HepG2 (cell line): ENCODE measurements around the gene SLC16A3. TPM values are rescaled to one million over a fixed set of nuclear protein-coding genes. Genes with fewer than 3 reads are reported as not detected.

Experiments
- BORCS8-MEF2B ChIP-seq: sonication (generic); formaldehyde crosslinking; IDR thresholded peaks from 2 replicates; pipeline ENCODE4 v1.8.0; 2022; ENCODE audit warnings: mild to moderate bottlenecking, missing genetic modification reagents
- CBX2 ChIP-seq, 2 experiments: fragments of 200-600 bp in 1 of 2; sonication (generic); formaldehyde crosslinking in 1 of 2; IDR thresholded peaks; 2 replicates each; pipeline versions ENCODE4 v1.7.0 to v1.8.1; 2018 to 2022; ENCODE audit warnings: low read depth in 2 of 2, low read length in 1 of 2, mild to moderate bottlenecking in 1 of 2, missing genetic modification reagents in 1 of 2
- GTF2F1 ChIP-seq: fragments of 150-350 bp; IDR thresholded peaks from 2 replicates; pipeline ENCODE4 v1.6.1; 2014; ENCODE audit warnings: low read length
- HDAC6 ChIP-seq: fragments of 200-600 bp; sonication (generic); IDR thresholded peaks from 2 replicates; pipeline ENCODE4 v1.7.0; 2017; ENCODE audit warnings: mild to moderate bottlenecking, antibody characterized with exemption, low read length, low read depth
- NCOR1 ChIP-seq: fragments of 200-600 bp; sonication (generic); IDR thresholded peaks from 2 replicates; pipeline ENCODE4 v1.7.0; 2017; ENCODE audit warnings: antibody characterized with exemption, low read length, borderline replicate concordance
- SOX13 ChIP-seq, 3 experiments: fragments of 450-650 bp in 1 of 3; sonication (generic) in 1 of 3; formaldehyde crosslinking in 1 of 3; IDR thresholded peaks in 2 of 3; conservative IDR thresholded peaks in 1 of 3; 2 replicates each; pipeline versions ENCODE4 v1.5.0 to v1.6.1; 2016 to 2020; ENCODE audit warnings: antibody characterized with exemption in 1 of 3, mild to moderate bottlenecking in 1 of 3, missing compliant biosample characterization in 1 of 3, missing genetic modification reagents in 1 of 3, moderate library complexity in 1 of 3
- XBP1 ChIP-seq: sonication (generic); formaldehyde crosslinking; IDR thresholded peaks from 2 replicates; pipeline ENCODE4 v1.5.0; 2020; ENCODE audit warnings: missing genetic modification reagents
- ZMYM4 ChIP-seq: sonication (generic); formaldehyde crosslinking; IDR thresholded peaks from 2 replicates; pipeline ENCODE4 v1.8.1; 2023; ENCODE audit warnings: mild to moderate bottlenecking, missing genetic modification reagents
- ZNF12 ChIP-seq: sonication (generic); formaldehyde crosslinking; IDR thresholded peaks from 2 replicates; pipeline ENCODE4 v1.5.0; 2020; ENCODE audit warnings: missing genetic modification reagents
- ZNF224 ChIP-seq: sonication (generic); formaldehyde crosslinking; IDR thresholded peaks from 2 replicates; pipeline ENCODE4 v1.5.0; 2020; ENCODE audit warnings: mild to moderate bottlenecking, missing genetic modification reagents
- ZNF431 ChIP-seq: sonication (generic); formaldehyde crosslinking; IDR thresholded peaks from 2 replicates; pipeline ENCODE4 v1.9.0; 2022; ENCODE audit warnings: missing genetic modification reagents, low read depth, mild to moderate bottlenecking, borderline replicate concordance
- ZNF841 ChIP-seq: sonication (generic); formaldehyde crosslinking; IDR thresholded peaks from 2 replicates; pipeline ENCODE4 v1.8.1; 2023; ENCODE audit warnings: missing genetic modification reagents, borderline replicate concordance
- ZNF850 ChIP-seq: sonication (generic); formaldehyde crosslinking; conservative IDR thresholded peaks from 2 replicates; pipeline ENCODE4 v1.9.0; 2021; ENCODE audit warnings: mild to moderate bottlenecking, missing genetic modification reagents
- ZSCAN31 ChIP-seq: sonication (generic); formaldehyde crosslinking; IDR thresholded peaks from 2 replicates; pipeline ENCODE4 v1.5.0; 2020; ENCODE audit warnings: low read depth, mild to moderate bottlenecking, missing genetic modification reagents
- polyA plus RNA-seq, 8 experiments: library from polyadenylated mRNA; depleted of rRNA in 3 of 8; stranded (reverse) in 7 of 8; unstranded in 1 of 8; fragments of >200 nt; fragmentation: Illumina TruSeq in 4 of 8; extraction: Trizol in 4 of 8; gene quantifications; 2 replicates each; pipeline versions ENCODE4 v1.2.1 to v1.2.3, GENCODE V29; 2011 to 2016; ENCODE audit warnings: low read depth in 4 of 8, missing spikeins in 1 of 8, mixed read lengths in 1 of 8; ENCODE audit not compliant: insufficient read depth in 1 of 8
- total RNA-seq, 5 experiments: library from RNA; depleted of rRNA; stranded (reverse); fragments of >200 nt; fragmentation: Illumina TruSeq; extraction: Trizol; gene quantifications; 2 replicates each; pipeline ENCODE4 v1.2.3, GENCODE V29; 2016; ENCODE audit warnings: low read depth in 1 of 5
- TF ChIP-seq, protein P1 (sequence below): sonication (generic); formaldehyde crosslinking; IDR thresholded peaks from 2 replicates; pipeline ENCODE4 v1.4.0; 2020; ENCODE audit warnings: missing genetic modification reagents
- TF ChIP-seq, protein P2 (sequence below): sonication (generic); formaldehyde crosslinking; IDR thresholded peaks from 2 replicates; pipeline ENCODE4 v1.4.0; 2020; ENCODE audit warnings: missing genetic modification reagents, mild to moderate bottlenecking, borderline replicate concordance
- TF ChIP-seq, protein P3 (sequence below): sonication (generic); formaldehyde crosslinking; IDR thresholded peaks from 2 replicates; pipeline ENCODE4 v1.8.0; 2022; ENCODE audit warnings: missing genetic modification reagents, mild to moderate bottlenecking, moderate library complexity, borderline replicate concordance

SLC16A3 gene
- total and polyA plus RNA-seq, 2 of the 13 experiments (the other 11 are each of a cell fraction or from before 2014, with no cell fraction given), result 242 to 349 TPM

DNA sequence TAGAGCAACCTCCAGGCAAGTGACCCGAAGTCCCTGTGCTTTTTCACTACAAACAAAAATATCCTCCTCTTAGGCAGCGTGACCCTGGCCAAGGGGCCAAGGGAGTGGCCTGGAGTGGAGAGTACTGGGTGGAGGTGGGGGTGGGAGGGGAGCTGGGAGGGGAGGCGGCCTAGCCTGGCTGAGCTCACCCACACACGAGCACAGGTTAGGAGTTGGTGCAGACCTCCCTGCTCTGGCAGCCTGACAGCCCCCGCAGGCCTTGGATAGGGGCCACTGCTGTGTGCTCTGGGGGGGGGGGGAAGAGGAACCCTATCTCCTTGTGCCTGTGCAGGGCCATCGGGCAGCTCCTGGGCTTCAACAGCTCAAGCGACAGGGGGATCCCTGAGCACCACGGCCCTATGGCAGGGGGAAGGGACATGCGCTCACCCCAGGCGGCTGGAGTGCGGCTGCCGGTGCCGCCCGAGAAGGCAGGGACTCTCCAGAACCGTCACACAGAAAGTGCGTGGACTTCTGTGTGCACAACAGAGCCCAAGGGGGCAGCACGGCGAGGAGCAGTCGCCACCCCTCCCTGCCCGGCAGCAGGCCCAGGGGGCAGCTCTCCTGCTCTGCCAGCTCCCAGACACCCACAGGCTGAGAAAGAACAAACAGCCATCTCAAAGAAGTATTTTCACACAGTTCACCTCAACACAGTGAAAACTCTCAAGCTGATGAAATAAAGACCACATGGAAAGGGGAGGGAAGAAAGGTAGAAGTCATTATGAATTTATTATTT lies 13.3 kb downstream of the SLC16A3 start (continued):
- TF ChIP-seq, protein P1, sequence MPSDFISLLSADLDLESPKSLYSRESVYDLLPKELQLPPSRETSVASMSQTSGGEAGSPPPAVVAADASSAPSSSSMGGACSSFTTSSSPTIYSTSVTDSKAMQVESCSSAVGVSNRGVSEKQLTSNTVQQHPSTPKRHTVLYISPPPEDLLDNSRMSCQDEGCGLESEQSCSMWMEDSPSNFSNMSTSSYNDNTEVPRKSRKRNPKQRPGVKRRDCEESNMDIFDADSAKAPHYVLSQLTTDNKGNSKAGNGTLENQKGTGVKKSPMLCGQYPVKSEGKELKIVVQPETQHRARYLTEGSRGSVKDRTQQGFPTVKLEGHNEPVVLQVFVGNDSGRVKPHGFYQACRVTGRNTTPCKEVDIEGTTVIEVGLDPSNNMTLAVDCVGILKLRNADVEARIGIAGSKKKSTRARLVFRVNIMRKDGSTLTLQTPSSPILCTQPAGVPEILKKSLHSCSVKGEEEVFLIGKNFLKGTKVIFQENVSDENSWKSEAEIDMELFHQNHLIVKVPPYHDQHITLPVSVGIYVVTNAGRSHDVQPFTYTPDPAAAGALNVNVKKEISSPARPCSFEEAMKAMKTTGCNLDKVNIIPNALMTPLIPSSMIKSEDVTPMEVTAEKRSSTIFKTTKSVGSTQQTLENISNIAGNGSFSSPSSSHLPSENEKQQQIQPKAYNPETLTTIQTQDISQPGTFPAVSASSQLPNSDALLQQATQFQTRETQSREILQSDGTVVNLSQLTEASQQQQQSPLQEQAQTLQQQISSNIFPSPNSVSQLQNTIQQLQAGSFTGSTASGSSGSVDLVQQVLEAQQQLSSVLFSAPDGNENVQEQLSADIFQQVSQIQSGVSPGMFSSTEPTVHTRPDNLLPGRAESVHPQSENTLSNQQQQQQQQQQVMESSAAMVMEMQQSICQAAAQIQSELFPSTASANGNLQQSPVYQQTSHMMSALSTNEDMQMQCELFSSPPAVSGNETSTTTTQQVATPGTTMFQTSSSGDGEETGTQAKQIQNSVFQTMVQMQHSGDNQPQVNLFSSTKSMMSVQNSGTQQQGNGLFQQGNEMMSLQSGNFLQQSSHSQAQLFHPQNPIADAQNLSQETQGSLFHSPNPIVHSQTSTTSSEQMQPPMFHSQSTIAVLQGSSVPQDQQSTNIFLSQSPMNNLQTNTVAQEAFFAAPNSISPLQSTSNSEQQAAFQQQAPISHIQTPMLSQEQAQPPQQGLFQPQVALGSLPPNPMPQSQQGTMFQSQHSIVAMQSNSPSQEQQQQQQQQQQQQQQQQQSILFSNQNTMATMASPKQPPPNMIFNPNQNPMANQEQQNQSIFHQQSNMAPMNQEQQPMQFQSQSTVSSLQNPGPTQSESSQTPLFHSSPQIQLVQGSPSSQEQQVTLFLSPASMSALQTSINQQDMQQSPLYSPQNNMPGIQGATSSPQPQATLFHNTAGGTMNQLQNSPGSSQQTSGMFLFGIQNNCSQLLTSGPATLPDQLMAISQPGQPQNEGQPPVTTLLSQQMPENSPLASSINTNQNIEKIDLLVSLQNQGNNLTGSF (CRISPR knock-in tag), result no peak; the same call in 1 of the 2 replicates
- TF ChIP-seq ZNF12 (no peak), GTF2F1 (no peak), NCOR1 (no peak), ZNF431 (CRISPR knock-in tag) (peak; percentile 61; the same call in 1 of the 2 replicates), HDAC6 (no peak), ZMYM4 (CRISPR knock-in tag) (peak; percentile 46), CBX2 (IDR thresholded peaks at IDR 0.05; ENCODE audit: low read depth, low read length) (no peak), CBX2 (CRISPR knock-in tag; IDR thresholded peaks at IDR 0.05; ENCODE audit: low read depth) (no peak; the same call in 1 of the 2 replicates), ZNF850 (CRISPR knock-in tag) (no peak), ZNF224 (CRISPR knock-in tag) (no peak), ZSCAN31 (CRISPR knock-in tag) (0 out of 2 replicates have a peak, but pooled peaks have one; percentile 6), ZNF841 (CRISPR knock-in tag) (no peak), XBP1 (no peak), BORCS8-MEF2B (CRISPR knock-in tag) (no peak), SOX13 (IDR thresholded peaks at IDR 0.05) (no peak), SOX13 (CRISPR knock-in tag; conservative IDR thresholded peaks at IDR 0.05 in 1 of 2, IDR thresholded peaks at IDR 0.05 in 1 of 2) (peak in 1 of 2 experiments; percentile 8; a peak in 1 of 4 replicates)
- TF ChIP-seq, protein P2, sequence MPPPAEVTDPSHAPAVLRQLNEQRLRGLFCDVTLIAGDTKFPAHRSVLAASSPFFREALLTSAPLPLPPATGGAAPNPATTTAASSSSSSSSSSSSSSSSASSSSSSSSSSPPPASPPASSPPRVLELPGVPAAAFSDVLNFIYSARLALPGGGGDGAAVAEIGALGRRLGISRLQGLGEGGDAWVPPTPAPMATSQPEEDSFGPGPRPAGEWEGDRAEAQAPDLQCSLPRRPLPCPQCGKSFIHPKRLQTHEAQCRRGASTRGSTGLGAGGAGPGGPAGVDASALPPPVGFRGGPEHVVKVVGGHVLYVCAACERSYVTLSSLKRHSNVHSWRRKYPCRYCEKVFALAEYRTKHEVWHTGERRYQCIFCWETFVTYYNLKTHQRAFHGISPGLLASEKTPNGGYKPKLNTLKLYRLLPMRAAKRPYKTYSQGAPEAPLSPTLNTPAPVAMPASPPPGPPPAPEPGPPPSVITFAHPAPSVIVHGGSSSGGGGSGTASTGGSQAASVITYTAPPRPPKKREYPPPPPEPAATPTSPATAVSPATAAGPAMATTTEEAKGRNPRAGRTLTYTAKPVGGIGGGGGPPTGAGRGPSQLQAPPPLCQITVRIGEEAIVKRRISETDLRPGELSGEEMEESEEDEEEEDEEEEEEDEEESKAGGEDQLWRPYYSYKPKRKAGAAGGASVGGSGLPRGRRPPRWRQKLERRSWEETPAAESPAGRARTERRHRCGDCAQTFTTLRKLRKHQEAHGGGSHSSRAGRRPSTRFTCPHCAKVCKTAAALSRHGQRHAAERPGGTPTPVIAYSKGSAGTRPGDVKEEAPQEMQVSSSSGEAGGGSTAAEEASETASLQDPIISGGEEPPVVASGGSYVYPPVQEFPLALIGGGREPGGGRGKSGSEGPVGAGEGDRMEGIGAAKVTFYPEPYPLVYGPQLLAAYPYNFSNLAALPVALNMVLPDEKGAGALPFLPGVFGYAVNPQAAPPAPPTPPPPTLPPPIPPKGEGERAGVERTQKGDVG (CRISPR knock-in tag), result no peak
- TF ChIP-seq, protein P3, sequence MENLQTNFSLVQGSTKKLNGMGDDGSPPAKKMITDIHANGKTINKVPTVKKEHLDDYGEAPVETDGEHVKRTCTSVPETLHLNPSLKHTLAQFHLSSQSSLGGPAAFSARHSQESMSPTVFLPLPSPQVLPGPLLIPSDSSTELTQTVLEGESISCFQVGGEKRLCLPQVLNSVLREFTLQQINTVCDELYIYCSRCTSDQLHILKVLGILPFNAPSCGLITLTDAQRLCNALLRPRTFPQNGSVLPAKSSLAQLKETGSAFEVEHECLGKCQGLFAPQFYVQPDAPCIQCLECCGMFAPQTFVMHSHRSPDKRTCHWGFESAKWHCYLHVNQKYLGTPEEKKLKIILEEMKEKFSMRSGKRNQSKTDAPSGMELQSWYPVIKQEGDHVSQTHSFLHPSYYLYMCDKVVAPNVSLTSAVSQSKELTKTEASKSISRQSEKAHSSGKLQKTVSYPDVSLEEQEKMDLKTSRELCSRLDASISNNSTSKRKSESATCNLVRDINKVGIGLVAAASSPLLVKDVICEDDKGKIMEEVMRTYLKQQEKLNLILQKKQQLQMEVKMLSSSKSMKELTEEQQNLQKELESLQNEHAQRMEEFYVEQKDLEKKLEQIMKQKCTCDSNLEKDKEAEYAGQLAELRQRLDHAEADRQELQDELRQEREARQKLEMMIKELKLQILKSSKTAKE, result 0 out of 2 replicates have a peak, but pooled peaks have one; percentile 9
